ENCODE measurements around the gene BTBD19. TPM values are rescaled to one million over a fixed set of nuclear protein-coding genes. Genes with fewer than 3 reads are reported as not detected.

Gene BTBD19
- total and polyA plus RNA-seq, 9 of the 15 experiments (the other 6 are each of a cell fraction or from before 2014, with no cell fraction given) = 0.22 to 2.0 (median 0.95) TPM

DNA sequence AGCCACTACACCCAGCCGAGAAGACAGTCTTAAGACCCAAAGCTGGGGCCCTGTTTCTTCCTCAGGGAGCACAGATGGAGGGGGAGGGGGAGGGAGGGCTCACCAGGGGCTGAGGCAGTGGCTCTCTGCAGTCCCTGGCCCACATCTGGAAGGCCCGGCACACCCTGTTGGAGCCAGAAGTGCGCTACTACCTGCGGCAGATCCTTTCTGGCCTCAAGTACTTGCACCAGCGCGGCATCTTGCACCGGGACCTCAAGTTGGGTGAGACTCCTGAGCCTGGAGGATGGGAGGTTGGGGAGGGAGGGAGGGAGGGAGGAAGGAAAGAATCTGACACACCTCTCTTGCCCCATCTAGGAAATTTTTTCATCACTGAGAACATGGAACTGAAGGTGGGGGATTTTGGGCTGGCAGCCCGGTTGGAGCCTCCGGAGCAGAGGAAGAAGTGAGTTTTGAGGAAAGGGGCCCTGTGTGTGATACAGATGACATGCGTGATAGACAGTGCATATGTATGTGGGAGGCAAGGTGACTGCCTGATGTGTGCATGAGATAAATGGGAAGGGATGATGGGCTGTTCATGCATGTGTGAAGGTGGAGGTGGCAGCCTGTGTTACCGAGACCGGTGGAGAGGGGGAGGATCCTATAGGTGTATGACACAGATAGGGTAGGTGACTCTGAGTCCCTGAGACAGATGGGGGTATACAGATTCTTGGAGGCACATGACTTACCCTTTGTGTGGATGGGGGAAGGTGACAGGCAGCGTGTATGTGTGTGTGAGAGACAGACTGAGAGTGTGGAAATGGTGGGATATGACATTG lies 6.6 kb upstream of the BTBD19 start (continued):
- TF ChIP-seq, protein P1, sequence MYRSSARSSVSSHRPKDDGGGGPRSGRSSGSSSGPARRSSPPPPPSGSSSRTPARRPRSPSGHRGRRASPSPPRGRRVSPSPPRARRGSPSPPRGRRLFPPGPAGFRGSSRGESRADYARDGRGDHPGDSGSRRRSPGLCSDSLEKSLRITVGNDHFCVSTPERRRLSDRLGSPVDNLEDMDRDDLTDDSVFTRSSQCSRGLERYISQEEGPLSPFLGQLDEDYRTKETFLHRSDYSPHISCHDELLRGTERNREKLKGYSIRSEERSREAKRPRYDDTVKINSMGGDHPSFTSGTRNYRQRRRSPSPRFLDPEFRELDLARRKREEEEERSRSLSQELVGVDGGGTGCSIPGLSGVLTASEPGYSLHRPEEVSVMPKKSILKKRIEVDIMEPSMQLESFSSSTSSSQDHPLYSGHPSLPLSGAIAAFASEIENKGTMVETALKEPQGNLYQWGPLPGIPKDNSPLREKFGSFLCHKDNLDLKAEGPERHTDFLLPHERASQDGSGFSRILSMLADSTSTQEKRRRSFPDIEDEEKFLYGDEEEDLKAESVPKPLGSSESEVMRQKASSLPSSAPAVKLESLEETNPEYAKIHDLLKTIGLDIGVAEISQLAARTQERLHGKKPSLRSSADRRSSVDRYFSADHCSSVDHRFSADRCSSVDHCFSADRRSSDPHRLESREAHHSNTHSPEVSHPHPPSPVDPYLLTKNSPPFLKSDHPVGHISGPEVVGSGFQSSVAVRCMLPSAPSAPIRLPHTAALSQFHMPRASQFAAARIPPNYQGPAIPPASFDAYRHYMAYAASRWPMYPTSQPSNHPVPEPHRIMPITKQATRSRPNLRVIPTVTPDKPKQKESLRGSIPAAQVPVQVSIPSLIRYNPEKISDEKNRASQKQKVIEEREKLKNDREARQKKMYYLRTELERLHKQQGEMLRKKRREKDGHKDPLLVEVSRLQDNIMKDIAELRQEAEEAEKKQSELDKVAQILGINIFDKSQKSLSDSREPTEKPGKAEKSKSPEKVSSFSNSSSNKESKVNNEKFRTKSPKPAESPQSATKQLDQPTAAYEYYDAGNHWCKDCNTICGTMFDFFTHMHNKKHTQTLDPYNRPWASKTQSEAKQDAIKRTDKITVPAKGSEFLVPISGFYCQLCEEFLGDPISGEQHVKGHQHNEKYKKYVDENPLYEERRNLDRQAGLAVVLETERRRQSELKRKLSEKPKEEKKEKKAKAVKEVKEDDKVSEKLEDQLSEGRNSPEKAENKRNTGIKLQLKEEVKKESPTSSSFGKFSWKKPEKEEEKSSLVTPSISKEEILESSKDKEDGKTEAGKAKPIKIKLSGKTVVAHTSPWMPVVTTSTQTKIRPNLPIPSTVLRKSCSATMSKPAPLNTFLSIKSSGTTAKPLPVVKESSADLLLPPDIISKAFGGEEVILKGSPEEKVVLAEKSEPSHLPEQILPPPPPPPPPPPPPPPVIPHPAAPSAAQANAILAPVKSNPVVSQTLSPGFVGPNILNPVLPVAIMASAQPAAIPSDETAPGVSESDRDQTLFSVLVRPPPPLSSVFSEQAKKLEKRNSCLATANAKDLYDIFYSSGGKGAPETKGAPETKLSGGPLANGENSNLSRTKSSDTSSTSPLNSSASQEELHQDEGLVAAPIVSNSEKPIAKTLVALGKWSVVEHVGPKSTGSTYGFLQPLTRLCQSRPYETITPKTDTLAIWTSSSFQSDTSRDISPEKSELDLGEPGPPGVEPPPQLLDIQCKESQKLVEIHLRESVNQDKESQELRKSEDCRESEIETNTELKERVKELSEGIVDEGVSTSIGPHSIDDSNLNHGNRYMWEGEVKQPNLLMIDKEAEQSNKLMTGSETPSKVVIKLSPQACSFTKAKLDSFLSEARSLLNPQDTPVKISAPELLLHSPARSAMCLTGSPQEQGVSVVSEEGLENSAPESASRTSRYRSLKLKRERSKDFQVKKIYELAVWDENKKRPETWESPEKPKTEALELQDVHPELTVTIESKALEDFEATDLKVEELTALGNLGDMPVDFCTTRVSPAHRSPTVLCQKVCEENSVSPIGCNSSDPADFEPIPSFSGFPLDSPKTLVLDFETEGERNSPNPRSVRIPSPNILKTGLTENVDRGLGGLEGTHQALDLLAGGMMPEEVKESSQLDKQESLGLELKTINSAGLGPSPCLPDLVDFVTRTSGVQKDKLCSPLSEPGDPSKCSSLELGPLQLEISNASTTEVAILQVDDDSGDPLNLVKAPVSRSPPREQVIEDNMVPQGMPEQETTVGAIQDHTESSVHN (IDR thresholded peaks at IDR 0.05; ENCODE audit: borderline replicate concordance in 1 of 2, low read depth in 1 of 2) = no peak
- TF ChIP-seq ZNF408 (CRISPR knock-in tag; IDR thresholded peaks at IDR 0.05; ENCODE audit: low read depth) (no peak), ERF (CRISPR knock-in tag; IDR thresholded peaks at IDR 0.05) (no peak), ILK (tag; IDR thresholded peaks at IDR 0.05; ENCODE audit: borderline replicate concordance, low read depth) (no peak), HCFC1 (IDR thresholded peaks at IDR 0.05; ENCODE audit: low read depth, low read length) (no peak), ZNF12 (CRISPR knock-in tag; IDR thresholded peaks at IDR 0.05) (no peak), HDAC2 (IDR thresholded peaks at IDR 0.05) (peak; percentile 33; the same call in 1 of the 2 replicates), CHD1 (IDR thresholded peaks at IDR 0.05; ENCODE audit: low read length) (no peak), CREBBP (IDR thresholded peaks at IDR 0.05; ENCODE audit: low read depth, low read length) (no peak), SREBF1 (IDR thresholded peaks at IDR 0.05; ENCODE audit: borderline replicate concordance, low read depth, low read length) (no peak), RCOR1 (IDR thresholded peaks at IDR 0.05; ENCODE audit: borderline replicate concordance in 1 of 2, low read depth in 2 of 2, low read length in 2 of 2) (peak in 1 of 2 experiments; percentile 59; a peak in 1 of 4 replicates), KAT7 (CRISPR knock-in tag; IDR thresholded peaks at IDR 0.05; ENCODE audit: borderline replicate concordance) (no peak), BACH1 (tag; IDR thresholded peaks at IDR 0.05) (no peak), GTF2F1 (IDR thresholded peaks at IDR 0.05; ENCODE audit: low read depth, low read length) (no peak), SUPT5H (IDR thresholded peaks at IDR 0.05) (no peak), GABPB1 (CRISPR knock-in tag; IDR thresholded peaks at IDR 0.05) (no peak)
- TF ChIP-seq, protein P2, sequence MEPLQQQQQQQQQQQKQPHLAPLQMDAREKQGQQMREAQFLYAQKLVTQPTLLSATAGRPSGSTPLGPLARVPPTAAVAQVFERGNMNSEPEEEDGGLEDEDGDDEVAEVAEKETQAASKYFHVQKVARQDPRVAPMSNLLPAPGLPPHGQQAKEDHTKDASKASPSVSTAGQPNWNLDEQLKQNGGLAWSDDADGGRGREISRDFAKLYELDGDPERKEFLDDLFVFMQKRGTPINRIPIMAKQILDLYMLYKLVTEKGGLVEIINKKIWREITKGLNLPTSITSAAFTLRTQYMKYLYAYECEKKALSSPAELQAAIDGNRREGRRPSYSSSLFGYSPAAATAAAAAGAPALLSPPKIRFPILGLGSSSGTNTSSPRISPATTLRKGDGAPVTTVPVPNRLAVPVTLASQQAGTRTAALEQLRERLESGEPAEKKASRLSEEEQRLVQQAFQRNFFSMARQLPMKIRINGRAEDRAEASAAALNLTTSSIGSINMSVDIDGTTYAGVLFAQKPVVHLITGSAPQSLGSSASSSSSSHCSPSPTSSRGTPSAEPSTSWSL (CRISPR knock-in tag; IDR thresholded peaks at IDR 0.05; ENCODE audit: borderline replicate concordance) = no peak
- TF ChIP-seq, protein P3, sequence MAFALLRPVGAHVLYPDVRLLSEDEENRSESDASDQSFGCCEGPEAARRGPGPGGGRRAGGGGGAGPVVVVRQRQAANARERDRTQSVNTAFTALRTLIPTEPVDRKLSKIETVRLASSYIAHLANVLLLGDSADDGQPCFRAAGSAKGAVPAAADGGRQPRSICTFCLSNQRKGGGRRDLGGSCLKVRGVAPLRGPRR (CRISPR knock-in tag; IDR thresholded peaks at IDR 0.05) = no peak

Measured in K562 (cell line).